ENCODE results near the gene CHST11. TPM values are rescaled to one million over a fixed set of nuclear protein-coding genes. Genes with fewer than 3 reads are reported as not detected.

The CHST11 gene
- total and polyA plus RNA-seq, 9 of the 15 experiments (the other 6 are each of a cell fraction or from before 2014, with no cell fraction given): 2.3 to 38.7 (median 15.0) TPM

- TF ChIP-seq, protein P1, sequence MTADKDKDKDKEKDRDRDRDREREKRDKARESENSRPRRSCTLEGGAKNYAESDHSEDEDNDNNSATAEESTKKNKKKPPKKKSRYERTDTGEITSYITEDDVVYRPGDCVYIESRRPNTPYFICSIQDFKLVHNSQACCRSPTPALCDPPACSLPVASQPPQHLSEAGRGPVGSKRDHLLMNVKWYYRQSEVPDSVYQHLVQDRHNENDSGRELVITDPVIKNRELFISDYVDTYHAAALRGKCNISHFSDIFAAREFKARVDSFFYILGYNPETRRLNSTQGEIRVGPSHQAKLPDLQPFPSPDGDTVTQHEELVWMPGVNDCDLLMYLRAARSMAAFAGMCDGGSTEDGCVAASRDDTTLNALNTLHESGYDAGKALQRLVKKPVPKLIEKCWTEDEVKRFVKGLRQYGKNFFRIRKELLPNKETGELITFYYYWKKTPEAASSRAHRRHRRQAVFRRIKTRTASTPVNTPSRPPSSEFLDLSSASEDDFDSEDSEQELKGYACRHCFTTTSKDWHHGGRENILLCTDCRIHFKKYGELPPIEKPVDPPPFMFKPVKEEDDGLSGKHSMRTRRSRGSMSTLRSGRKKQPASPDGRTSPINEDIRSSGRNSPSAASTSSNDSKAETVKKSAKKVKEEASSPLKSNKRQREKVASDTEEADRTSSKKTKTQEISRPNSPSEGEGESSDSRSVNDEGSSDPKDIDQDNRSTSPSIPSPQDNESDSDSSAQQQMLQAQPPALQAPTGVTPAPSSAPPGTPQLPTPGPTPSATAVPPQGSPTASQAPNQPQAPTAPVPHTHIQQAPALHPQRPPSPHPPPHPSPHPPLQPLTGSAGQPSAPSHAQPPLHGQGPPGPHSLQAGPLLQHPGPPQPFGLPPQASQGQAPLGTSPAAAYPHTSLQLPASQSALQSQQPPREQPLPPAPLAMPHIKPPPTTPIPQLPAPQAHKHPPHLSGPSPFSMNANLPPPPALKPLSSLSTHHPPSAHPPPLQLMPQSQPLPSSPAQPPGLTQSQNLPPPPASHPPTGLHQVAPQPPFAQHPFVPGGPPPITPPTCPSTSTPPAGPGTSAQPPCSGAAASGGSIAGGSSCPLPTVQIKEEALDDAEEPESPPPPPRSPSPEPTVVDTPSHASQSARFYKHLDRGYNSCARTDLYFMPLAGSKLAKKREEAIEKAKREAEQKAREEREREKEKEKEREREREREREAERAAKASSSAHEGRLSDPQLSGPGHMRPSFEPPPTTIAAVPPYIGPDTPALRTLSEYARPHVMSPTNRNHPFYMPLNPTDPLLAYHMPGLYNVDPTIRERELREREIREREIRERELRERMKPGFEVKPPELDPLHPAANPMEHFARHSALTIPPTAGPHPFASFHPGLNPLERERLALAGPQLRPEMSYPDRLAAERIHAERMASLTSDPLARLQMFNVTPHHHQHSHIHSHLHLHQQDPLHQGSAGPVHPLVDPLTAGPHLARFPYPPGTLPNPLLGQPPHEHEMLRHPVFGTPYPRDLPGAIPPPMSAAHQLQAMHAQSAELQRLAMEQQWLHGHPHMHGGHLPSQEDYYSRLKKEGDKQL (CRISPR knock-in tag; IDR thresholded peaks at IDR 0.05; ENCODE audit: borderline replicate concordance): no peak
- peak; percentile 95 for TF ChIP-seq NFE2 (IDR thresholded peaks at IDR 0.05; ENCODE audit: low read depth)
- no peak for TF ChIP-seq TRIM25 (IDR thresholded peaks at IDR 0.05; ENCODE audit: borderline replicate concordance)
- TF ChIP-seq, protein P2, sequence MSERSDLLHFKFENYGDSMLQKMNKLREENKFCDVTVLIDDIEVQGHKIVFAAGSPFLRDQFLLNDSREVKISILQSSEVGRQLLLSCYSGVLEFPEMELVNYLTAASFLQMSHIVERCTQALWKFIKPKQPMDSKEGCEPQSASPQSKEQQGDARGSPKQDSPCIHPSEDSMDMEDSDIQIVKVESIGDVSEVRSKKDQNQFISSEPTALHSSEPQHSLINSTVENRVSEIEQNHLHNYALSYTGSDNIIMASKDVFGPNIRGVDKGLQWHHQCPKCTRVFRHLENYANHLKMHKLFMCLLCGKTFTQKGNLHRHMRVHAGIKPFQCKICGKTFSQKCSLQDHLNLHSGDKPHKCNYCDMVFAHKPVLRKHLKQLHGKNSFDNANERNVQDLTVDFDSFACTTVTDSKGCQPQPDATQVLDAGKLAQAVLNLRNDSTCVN (CRISPR knock-in tag; IDR thresholded peaks at IDR 0.05): no peak
- TF ChIP-seq CREBBP (IDR thresholded peaks at IDR 0.05; ENCODE audit: low read depth, low read length): no peak
- no peak for TF ChIP-seq KLF13 (tag; IDR thresholded peaks at IDR 0.05; ENCODE audit: borderline replicate concordance, low read depth)
- no peak for TF ChIP-seq ZNF165 (CRISPR knock-in tag; IDR thresholded peaks at IDR 0.05; ENCODE audit: borderline replicate concordance)
- TF ChIP-seq ERF (CRISPR knock-in tag; IDR thresholded peaks at IDR 0.05): no peak
- no peak for TF ChIP-seq E2F4 (CRISPR knock-in tag; IDR thresholded peaks at IDR 0.05; ENCODE audit: low read depth)
- TF ChIP-seq, protein P3, sequence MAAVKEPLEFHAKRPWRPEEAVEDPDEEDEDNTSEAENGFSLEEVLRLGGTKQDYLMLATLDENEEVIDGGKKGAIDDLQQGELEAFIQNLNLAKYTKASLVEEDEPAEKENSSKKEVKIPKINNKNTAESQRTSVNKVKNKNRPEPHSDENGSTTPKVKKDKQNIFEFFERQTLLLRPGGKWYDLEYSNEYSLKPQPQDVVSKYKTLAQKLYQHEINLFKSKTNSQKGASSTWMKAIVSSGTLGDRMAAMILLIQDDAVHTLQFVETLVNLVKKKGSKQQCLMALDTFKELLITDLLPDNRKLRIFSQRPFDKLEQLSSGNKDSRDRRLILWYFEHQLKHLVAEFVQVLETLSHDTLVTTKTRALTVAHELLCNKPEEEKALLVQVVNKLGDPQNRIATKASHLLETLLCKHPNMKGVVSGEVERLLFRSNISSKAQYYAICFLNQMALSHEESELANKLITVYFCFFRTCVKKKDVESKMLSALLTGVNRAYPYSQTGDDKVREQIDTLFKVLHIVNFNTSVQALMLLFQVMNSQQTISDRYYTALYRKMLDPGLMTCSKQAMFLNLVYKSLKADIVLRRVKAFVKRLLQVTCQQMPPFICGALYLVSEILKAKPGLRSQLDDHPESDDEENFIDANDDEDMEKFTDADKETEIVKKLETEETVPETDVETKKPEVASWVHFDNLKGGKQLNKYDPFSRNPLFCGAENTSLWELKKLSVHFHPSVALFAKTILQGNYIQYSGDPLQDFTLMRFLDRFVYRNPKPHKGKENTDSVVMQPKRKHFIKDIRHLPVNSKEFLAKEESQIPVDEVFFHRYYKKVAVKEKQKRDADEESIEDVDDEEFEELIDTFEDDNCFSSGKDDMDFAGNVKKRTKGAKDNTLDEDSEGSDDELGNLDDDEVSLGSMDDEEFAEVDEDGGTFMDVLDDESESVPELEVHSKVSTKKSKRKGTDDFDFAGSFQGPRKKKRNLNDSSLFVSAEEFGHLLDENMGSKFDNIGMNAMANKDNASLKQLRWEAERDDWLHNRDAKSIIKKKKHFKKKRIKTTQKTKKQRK (IDR thresholded peaks at IDR 0.05; ENCODE audit: borderline replicate concordance, low read depth, low read length): no peak
- TF ChIP-seq STAT5B (CRISPR knock-in tag; IDR thresholded peaks at IDR 0.05): no peak
- no peak for TF ChIP-seq LARP7 (IDR thresholded peaks at IDR 0.05)
Observed at GRCh38 chr12:104480012-104480411, 23.3 kb downstream of the CHST11 start (continued).
